ENCODE results near the gene ZNF398.
A peak's percentile ranks its signal among the peaks of the same experiment; 100 is the strongest.
"Not testable (repeated sequence)": the region's sequence is repeated elsewhere in the genome, so short reads cannot be mapped to it uniquely, and the experiment has no call there.

ZNF398 gene

GRCh38 chr7:149147072-149147751, at the start of gene ZNF398:
Gene ZNF398 (plus strand): TSS chr7:149147453. CDS start chr7:149147743, 290 bp downstream.
- peak; percentile 72 for DNase-seq

GRCh38 chr7:149099058-149099457, 48.2 kb upstream of the ZNF398 start:
- DNase-seq: no peak

GRCh38 chr7:149100821-149101220, 46.4 kb upstream of the ZNF398 start:
- DNase-seq: no peak

- no peak for DNase-seq
These were observed 44.6 kb upstream of the ZNF398 start for GRCh38 chr7:149102666-149103065.

GRCh38 chr7:149103424-149103823, 43.8 kb upstream of the ZNF398 start:
- no peak for DNase-seq

GRCh38 chr7:149104214-149104613, 43.0 kb upstream of the ZNF398 start:
- DNase-seq: no peak

- DNase-seq: no peak
These were observed 42.5 kb upstream of the ZNF398 start for GRCh38 chr7:149104749-149105148.

GRCh38 chr7:149109969-149110368, 37.3 kb upstream of the ZNF398 start:
- DNase-seq: no peak

GRCh38 chr7:149125189-149125862, 21.9 kb upstream of the ZNF398 start:
- DNase-seq: no peak

- peak; percentile 92 for DNase-seq
These were observed 21.2 kb upstream of the ZNF398 start, which contains the start of gene ZNF425 for GRCh38 chr7:149125863-149126661. Gene ZNF425 (minus strand): TSS chr7:149126324. CDS start chr7:149126213, 111 bp downstream.

- peak; percentile 39 for DNase-seq
These were observed 20.5 kb upstream of the ZNF398 start for GRCh38 chr7:149126662-149127266.

- no peak for DNase-seq
These were observed 16.6 kb upstream of the ZNF398 start for GRCh38 chr7:149130572-149131198.

GRCh38 chr7:149133028-149133710, 14.1 kb upstream of the ZNF398 start:
- DNase-seq: no peak

GRCh38 chr7:149136118-149136517, 11.1 kb upstream of the ZNF398 start:
- DNase-seq: no peak

GRCh38 chr7:149140831-149141230, 6.4 kb upstream of the ZNF398 start:
- no peak for DNase-seq

GRCh38 chr7:149141893-149142292, 5.4 kb upstream of the ZNF398 start:
- DNase-seq: no peak

- DNase-seq: not testable (repeated sequence)
These were observed 2.8 kb upstream of the ZNF398 start for GRCh38 chr7:149144436-149144922.

GRCh38 chr7:149145031-149145845, 2.0 kb upstream of the ZNF398 start:
- no peak for DNase-seq

- DNase-seq: peak; percentile 57
These were observed 750 bp downstream of the ZNF398 start for GRCh38 chr7:149147752-149148653.

GRCh38 chr7:149150981-149151380, 3.7 kb downstream of the ZNF398 start:
- DNase-seq: no peak

Measured in activated CD4-positive, alpha-beta T cell treated with anti-CD3 and anti-CD28 coated beads for 1 hour (primary cell).